Stimulated activated CD8-positive, alpha-beta memory T cell treated with anti-CD3 and anti-CD28 coated beads, Interleukin-12 subunit alpha, Interleukin-12 subunit beta, amount 100 ng/mL, for 24 hours (primary cell): ENCODE results near the gene ABCA7.

ENCODE experiments used
- DNase-seq: peaks from one replicate; pipeline ENCODE4 v3.0.0-alpha.2; 2020; ENCODE audit errors: extremely low read depth

Gene ABCA7

DNA sequence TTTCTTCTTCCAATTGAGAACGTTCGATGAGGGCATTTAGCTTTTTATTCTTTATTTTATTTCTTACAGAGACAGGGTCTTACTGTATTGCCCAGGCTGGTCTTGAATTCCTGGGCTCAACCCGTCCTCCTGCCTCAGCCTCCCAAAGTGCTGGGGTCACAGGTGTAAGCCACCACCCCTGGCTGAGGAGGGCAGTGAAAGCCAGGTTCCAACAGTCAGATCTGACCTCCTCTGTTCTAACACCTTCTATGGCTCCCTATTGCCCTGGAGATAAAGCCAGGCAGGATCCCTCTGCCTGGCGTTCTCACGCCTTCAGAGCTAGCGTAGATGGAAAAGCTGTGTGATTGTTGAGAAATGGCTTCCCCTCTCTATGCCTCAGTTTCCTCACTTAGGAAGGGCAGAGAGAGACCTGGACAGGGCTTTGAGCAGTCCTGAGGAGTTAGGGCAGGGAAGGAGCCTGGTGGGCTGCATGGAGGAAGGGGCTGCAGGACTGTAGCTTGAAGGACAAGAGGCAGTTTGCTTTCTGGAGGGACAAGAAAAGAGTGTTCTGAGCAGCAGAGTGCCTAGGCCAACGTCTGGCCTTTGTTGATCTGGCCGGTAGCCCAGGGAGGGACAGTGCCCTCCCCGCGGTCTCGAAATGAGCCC is 32.6 kb downstream of the ABCA7 start:
- no peak for DNase-seq

DNA sequence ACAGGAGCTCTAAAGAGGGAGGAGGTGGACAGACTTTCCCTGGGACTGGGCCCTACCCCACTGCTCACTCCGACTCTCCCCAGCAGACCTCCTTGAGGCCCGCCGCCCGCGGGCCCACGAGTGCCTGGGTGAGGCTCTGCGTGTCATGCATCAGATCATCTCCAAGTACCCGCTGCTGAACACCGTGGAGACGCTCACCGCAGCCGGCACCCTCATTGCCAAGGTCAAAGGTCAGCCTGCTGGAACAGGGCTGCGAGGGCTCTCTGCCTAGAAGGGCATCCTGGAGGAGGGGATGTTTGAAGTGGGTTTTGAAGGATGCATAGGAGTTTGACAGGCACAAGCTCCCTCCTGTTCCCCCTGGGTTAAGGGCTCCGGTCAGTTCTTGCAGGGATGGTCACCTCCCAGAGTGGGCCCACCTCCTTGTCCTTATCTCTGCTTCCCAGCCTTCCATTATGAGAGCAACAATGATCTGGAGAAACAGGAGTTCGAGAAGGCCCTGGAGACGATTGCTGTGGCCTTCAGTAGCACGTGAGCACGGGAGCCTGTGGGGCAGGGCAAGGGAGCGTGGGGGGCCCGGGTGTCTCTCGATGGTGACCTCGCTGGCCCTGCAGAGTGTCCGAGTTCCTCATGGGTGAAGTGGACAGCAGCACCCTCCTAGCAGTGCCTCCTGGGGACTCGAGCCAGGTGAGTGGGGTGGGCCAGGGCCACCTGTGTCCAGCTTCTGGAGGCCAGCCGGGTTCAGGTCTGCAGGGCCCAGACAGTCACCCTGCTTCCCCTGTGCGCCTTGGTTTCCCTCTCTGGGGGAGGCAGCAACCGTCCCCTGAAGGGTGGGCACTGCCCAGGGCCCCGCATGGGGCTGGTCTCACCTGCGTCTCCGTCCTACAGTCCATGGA is 33.4 kb downstream of the ABCA7 start:
- DNase-seq, result no peak

- no peak for DNase-seq
Measured at GRCh38 chr19:1073956-1074517, 34.1 kb downstream of the ABCA7 start.

GRCh38 chr19:1074544-1075283 is 34.8 kb downstream of the ABCA7 start:
- DNase-seq, result no peak

GRCh38 chr19:1076046-1076386 is 36.1 kb downstream of the ABCA7 start:
- DNase-seq, result no peak

DNA sequence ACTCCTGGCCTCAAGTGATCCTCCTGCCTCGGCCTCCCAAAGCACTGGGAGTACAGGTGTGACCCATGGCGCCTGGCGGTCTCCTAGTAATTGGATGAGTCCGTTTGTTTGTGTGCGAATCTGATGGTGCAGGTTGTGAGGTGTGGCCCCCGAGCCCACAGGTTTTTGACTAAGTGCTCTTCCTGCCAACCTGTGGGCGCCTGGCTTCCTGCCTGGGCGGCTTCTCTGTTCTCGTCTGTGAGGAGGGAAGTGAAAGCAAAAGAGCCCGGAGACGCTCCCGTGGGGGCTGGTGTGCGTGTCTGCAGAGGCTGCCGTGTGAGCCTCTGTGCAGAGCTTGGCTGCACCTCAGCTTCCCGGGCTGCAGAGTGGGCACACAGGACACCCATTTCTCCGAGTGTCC is 37.0 kb downstream of the ABCA7 start:
- DNase-seq, result peak; percentile 80

DNA sequence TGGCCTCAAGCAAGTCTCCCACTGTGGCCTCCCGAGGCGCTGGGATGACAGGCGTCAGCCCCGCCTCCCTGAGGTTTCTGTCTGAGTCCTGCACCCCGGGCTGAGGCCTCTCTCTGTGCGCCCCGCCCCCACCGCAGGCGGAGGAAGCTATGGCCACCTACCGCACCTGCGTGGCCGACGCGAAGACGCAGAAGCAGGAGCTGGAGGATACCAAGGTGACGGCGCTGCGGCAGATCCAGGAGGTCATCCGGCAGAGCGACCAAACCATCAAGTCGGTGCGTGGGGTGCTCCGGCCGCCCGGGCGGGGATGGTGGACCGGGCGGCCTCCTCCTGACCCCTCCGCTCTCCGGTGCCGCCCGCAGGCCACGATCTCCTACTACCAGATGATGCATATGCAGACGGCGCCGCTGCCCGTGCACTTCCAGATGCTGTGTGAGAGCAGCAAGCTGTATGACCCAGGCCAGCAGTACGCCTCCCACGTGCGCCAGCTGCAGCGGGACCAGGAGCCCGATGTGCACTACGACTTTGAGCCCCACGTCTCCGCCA is 39.7 kb downstream of the ABCA7 start:
- DNase-seq, result no peak

DNA sequence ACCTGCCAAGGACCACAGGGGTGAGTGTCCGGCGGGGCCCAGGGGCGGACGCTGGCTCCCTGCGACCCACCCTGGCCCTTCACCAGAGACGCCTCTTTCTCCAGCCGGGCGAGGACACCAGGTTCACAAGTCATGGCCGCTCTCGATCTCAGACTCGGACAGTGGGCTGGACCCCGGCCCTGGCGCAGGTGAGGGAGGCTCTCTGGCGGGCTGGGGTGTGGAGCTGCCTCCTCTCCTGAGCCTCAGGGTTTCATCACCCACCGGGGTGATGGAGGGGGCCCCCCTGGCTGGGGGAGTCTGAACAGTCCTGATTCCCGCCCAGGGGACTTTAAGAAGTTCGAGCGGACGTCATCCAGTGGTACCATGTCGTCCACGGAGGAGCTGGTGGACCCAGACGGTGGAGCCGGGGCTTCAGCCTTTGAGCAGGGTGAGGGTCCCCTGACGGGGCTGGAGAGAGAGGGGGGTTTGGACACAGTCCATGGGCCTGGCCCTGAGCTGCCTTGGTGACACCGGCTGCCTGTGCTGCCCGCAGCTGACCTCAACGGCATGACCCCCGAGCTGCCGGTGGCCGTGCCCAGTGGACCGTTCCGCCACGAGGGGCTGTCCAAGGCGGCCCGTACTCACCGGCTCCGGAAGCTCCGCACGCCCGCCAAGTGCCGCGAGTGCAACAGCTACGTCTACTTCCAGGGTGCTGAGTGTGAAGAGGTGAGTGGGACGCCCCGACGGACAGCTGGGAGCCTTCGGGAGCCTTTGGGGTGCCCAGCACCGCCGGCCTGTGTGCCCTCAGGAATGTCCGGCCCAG is 40.7 kb downstream of the ABCA7 start:
- no peak for DNase-seq

DNA sequence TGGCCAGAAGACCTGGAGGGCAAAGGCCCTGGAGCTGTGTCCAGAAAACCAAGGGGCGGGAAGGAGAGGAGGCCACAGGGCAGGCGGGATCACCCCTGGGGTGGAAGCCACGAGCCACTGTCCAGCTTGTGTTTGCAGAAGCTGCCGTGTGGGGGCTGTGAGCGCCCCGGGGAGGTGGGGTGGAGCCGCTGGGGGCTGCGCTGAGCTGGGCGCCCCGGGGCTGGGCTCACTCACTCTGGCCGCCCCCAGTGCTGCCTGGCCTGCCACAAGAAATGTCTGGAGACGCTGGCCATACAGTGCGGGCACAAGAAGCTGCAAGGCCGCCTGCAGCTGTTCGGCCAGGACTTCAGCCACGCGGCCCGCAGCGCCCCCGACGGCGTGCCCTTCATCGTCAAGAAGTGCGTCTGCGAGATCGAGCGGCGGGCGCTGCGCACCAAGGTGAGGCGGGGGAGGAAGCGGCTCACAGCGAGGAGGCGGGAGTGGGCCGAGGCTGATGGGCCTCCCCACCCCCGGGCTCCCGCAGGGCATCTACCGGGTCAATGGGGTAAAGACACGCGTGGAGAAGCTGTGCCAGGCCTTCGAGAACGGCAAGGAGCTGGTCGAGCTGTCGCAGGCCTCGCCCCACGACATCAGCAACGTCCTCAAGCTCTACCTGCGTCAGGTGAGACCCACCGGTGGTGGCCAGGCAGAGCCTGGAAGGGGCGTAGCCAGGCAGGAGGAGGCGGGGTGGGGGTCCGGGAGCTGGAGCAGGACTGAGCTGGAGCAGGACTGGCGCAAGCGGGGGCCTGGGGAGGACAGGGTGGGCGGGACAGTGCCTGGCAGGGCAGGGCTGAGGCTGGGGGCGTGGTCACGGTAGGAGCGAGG is 41.6 kb downstream of the ABCA7 start:
- DNase-seq, result no peak

GRCh38 chr19:1082165-1082927 is 42.4 kb downstream of the ABCA7 start:
- no peak for DNase-seq

- DNase-seq, result no peak
Measured at GRCh38 chr19:1082928-1083816, 43.3 kb downstream of the ABCA7 start.

DNA sequence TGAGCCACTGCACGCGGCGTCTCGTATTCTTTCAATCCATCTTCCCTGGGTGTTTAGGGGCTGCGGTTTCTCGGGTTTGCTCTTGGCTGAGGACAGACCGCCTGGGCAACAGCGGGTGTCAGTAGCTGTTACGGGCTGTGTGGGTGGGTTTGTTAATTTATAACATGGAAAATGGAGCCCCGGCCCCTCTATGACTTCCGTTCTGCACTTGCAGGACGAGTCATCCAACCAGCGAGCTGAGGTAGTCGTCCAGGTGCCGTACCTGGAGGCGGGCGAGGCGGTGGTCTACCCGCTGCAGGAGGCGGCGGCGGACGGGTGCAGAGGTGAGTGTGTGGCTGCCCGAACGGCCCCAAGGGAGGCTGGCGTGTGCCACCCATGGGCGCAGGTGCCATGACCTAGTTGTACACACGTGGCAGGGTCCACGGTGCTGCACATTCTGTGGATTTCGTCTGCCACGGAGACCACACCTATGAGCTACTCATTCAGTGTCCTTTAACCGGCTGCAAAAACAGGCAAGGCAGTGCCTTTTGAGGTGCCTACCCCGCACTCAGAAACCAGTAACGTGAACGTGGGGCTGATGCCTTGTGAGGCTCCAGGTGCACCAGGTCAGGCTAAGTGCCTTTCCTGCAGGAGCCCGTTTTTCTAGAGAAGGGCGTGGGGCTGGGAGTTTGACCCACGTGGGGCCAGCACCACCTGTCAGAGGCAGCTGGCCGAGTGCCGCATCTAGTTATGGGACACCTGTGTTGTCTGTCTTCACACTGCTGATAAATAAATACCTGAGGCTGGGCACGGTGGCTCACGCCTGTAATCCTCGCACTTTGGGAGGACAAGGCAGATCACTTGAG is 44.3 kb downstream of the ABCA7 start:
- DNase-seq, result no peak

GRCh38 chr19:1085053-1085658 is 45.2 kb downstream of the ABCA7 start:
- no peak for DNase-seq

DNA sequence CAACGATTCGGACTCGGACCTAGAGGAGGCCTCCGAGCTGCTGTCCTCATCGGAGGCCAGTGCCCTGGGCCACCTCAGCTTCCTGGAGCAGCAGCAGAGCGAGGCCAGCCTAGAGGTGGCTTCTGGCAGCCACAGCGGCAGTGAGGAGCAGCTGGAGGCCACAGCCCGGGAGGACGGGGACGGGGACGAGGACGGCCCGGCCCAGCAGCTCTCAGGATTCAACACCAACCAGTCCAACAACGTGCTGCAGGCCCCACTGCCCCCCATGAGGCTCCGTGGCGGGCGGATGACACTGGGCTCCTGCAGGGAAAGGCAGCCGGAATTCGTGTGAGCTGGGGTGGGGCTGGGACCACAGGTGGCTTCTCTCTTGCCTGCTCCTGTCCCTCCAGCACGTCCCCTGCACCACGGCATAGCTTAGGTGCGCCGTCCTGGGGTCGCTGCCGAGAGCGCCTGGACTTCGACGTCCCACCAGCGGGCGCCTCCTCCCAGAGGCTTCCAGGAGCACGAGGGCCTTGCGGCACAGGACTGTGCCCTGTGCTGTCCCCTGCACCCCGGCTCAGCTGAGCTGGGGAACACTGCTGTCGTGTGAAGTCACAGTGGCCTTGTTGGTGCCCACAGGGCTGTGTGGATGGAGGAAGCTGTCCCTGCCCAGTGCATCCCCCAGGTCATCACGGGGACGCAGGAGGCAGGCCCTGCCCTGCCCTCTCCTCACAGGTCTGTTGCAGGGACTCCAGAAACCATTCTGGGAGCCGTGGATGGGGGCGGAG is 46.0 kb downstream of the ABCA7 start:
- no peak for DNase-seq

GRCh38 chr19:1086613-1087012 is 46.7 kb downstream of the ABCA7 start:
- DNase-seq, result no peak

GRCh38 chr19:1087813-1088415 is 48.0 kb downstream of the ABCA7 start:
- no peak for DNase-seq
